Activated T-cell treated with anti-CD3 and anti-CD28 coated beads for 4 hours (primary cell): ENCODE data around the gene ACADL.
"Not testable (repeated sequence)": the region's sequence is repeated elsewhere in the genome, so short reads cannot be mapped to it uniquely, and the experiment has no call there.

Experiments used
- DNase-seq: peaks from one replicate; pipeline ENCODE4 v3.0.0-alpha.2; 2020

Gene ACADL

DNA sequence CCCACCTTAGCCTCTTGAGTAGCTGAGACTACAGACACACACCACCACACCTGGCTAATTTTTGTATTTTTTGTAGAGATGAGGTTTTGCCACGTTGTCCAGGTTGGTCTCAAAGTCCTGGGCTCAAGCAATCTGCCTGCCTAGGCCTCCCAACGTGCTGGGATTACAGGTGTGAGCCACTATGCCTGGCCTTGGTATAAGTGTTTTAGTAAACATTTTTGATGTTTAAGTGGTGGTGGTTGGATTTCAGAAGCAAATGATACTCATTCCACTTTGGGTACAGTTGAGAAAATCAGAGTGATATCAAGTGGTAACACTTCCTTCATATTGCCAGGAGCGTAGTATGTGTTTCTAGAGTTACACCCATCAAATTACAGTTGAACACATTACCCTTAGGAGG lies 25.4 kb downstream of the ACADL start:
- no peak for DNase-seq

DNA sequence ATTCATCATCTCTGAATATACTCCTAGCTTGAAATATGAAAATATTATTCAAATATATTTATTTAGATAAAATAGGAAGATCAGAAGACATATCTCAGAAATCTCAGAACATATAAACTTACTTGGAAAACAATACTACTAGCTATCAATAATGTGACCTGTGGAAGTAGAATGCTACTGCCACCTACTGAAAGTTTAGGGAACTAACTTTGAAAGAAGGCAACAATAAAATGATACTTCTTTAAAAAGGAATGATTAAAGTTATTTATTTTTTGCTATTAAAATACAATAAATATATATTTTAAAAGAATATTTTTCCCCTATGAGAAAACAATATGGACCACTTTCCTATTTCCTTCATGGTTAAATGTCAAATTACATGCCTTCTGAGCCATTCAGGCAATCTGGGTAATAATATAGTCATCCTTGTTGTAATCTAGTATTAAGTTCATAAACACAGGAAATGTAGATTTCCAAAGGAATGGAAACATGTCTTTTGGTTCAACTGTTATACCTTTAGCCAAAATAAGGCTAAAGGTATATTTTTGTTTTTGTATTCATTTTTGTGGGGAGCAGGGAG lies 26.0 kb downstream of the ACADL start:
- DNase-seq: no peak

DNA sequence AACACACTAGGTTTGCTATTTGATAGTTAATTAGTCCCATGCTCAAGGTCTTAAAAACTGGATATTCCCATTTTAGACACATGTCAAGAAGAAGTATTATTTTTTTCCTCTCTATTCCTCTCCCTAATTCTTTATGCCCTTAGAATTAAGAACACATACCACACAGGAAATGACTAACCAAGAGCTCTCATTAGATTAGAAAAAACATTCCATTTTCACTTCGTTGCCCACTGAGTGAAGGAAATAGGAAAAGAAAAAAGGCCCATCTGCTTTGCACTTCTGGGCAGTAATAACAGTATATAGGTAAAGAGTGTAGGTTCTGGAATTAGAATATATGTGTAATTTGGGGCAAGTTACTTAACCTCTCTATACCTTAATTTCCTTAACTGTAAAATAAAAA lies 26.9 kb downstream of the ACADL start:
- no peak for DNase-seq

DNA sequence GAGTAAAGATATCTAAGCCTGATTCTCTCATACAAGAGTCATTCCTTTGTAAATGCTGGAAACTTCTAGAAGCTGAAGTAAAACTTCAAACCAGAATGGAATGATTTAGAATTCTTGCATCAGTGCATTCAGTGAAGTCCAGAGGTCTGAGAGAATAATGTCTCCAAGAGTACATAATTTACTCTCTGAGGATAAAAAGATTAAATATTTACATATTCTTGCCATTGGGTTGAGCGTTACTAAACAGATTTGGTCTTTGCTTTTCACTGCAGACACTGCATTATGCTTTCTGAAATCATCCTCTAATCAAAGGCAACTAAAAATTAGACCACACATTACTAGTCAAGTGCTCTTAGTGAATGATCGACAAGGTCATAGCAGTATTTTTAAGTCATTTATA lies 27.5 kb downstream of the ACADL start:
- DNase-seq: no peak

DNA sequence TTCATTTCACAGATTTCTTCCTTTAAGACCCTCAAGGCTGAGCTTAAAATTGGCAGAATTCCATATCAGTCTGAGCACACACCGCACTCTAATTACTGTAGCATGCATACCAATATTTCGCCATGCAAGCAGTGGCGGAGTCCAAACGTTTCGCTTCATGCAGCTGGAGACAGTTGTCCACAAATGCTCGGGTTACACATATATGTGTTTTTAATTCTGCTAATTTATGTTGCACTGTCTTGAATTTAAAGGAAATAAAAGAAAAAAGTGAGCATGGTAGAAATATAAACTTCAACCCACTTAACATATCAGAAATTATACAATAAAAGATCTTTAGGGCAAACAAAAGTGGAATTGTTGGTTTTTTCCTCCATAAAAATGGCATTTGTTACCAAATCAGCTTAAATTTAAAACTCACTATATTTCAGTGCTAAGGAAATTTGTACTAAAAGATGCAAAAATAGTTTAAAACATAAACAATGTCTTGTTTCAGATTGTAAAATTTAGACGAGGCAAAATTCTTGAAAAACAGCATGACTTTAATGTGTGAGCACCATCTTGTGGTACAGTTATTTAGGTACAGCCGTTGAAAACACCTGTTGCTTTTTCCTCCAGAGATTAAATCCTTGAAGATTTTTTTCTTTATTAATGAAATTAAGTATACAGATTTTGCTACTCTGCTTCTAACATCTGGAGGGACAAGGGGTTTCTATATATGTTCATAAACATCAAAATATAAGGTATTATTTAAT lies 30.0 kb downstream of the ACADL start:
- no peak for DNase-seq

DNA sequence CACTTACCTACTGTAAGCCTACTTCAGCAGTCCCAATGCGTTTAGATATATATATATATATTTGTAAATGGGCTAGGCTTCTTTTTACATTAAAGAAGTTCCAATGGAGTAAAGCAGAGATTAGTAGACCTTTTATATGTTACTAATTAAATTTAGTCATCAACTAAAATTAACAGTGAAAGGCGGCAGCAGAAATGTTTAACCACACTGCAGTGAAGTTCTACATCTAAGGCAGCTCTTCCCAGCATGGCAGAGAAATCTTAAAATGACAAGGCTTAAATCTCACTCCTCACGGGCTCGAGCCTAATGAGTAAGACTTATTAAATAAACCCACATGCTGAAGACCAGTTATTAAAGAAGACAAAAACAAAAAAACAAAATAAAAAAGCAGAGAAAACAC lies 34.9 kb downstream of the ACADL start:
- DNase-seq: no peak

DNA sequence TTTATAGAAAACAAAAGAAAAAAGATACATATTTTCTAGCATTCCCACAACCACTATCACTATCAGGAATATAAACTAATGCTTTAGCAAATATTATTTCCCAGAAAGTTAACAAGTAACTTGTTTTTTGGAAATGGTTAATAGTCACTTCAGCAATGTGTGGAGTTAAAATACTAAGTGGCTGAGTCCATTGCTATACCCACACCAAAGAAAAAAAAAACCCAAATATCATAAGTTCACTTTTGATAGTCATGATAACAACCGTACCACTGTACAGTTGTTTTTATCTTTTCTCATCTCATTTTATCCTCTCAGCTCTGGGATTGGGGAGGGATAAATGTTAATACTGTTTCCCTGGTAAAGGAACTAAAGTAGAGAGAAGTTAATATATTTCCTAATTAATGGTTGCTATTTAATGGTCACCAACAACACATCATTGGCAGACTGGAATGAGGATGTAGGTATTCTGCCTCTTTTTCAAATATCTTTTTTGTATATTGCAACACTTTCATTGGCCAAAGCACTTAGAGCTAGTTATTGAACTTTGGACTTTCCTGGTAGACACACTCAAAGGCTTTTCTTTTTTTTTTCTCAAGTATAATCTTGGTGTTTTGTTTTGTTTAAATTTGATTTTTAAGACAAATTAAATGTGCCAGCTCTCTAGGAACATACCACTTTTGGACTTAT lies 35.7 kb downstream of the ACADL start:
- DNase-seq: no peak

DNA sequence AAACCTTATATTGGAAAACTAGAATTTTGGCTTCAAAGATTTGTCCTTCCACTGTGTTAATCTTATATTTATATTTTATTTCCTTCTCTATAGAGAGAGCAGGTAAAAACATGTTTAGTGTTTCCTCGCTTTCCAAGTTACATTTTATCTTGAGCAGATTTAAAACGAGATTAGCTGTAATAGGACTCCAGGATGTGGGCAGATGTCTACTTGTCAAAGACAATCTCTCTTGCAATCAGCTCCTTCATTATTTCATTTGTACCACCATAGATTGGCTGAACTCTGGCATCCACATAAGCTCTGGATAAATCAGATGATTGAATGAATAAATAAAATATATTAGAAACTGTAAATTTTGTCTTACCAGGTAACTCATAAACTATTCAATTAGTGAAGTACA lies 36.5 kb downstream of the ACADL start:
- DNase-seq: no peak

DNA sequence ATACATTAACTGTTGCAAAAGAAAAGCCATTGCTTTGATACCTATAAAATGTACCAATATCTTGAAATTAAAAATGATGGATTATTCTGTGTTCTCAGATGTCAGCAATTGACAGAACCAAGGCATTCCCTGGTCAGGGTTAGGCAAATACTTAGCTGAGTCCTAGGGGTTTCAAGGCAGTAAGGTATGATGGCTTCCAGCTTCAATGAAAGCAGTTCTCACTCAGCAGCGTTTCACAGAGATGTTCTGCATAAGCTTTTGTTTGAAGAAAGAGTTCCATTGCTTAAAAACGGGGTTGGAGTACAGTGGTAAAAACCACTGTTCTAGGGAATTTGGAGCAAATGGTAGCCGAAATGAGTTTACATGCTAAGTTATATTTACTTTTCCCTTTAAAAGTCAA lies 37.1 kb downstream of the ACADL start:
- no peak for DNase-seq

DNA sequence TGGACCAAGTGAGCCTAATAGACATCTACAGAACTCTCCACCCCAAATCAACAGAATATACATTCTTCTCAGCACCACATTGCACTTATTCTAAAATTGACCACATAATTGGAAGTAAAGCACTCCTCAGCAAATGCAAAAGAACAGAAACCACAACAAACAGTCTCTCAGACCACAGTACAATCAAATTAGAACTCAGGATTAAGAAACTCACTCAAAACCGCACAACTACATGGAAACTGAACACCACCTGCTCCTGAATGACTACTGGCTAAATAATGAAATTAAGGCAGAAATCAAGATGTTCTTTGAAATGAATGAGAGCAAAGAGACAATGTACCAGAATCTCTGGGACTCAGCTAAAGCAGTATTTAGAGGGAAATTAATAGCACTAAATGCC lies 41.3 kb downstream of the ACADL start:
- not testable (repeated sequence) for DNase-seq

DNA sequence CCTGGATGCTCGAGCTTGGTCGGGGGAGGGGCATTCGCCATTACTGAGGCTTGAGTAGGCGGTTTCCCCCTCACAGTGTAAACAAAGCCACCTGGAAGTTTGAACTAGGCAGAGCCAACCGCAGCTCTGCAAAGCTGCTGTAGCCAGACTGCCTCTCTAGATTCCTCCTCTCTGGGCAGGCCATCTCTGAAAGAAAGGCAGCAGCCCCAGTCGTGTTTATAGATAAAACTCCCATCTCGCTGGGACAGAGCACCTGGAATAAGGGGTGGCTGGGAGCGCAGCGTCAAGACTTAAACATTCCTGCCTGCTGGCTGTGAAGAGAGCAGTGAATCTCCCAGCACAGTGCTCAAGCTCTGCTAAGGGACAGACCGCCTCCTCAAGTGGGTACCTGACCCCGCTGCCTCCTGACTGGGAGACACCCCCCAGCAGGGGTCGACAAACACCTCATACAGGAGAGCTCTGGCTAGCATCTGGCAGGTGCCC lies 43.6 kb downstream of the ACADL start:
- DNase-seq: not testable (repeated sequence)

DNA sequence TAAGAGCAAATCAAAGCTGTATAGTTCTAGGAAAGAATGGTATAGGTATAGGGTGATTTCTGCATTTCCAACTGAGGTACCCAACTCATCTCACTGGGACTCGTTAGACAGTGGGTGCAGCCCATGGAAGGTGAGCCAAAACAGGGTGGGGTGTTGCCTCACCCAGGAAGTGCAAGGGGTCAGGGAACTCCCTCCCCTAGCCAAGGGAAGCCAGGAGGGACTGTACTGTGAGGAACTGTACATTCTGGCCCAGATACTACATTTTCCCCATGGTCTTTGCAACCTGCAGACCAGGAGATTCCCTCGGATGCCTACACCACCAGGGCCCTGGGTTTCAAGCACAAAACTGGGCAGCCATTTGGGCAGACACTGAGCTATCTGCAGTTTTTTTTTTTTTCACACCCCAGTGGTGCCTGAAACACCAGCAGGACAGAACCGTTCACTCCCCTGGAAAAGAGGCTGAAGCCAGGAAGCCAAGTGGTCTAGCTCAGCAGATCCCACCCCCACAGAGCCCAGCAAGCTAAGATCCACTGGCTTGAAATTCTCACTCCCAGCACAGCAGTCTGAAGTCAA lies 44.1 kb downstream of the ACADL start:
- DNase-seq: not testable (repeated sequence)

DNA sequence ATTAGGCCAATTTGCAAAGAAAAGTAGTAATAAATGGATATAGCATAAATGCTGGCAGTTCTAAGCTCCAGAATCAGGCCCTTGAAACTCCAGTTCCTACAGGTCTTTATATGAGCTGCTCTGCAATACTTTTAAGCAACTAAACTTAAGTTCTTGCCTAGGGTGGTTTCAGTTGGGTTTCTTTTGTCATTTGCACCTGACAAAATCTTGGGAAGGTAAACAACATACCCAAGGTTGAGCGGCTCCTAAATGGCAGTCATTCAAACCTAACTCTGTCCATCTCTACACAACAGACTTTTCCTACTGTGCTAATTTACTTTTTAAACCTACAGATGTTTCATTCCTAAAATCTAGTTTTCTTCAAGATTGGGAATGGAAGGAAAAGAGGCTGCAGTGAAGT lies 44.8 kb downstream of the ACADL start:
- DNase-seq: no peak

DNA sequence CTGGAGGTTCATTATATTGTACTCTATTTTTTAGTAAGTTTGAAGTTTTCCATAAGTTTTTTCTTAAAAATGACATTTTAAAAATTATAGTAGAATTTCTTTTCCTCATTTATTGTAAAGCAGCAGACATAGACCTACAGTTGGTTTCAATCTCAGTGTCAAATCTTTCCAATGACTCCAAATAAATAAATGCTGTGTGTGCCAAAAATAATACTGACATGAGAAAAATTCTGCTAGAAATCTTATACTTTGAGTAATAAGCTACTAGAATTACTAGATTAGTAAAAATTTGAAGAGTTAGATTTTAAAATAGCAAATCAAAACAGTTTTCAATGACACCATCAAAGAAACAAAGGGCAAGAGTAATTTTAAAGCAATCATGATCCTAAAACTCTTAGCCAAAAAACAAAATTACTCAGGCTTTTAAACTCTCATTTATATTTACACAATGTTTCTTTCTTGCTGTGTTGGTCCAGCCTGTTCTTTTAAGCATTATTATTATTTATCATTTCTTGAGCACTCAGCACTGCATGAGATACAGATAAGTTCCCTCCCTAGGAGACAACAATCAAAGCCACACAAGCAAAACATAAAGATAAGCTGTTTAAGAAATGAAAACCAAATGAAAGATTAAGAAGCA lies 45.8 kb downstream of the ACADL start:
- DNase-seq: no peak

DNA sequence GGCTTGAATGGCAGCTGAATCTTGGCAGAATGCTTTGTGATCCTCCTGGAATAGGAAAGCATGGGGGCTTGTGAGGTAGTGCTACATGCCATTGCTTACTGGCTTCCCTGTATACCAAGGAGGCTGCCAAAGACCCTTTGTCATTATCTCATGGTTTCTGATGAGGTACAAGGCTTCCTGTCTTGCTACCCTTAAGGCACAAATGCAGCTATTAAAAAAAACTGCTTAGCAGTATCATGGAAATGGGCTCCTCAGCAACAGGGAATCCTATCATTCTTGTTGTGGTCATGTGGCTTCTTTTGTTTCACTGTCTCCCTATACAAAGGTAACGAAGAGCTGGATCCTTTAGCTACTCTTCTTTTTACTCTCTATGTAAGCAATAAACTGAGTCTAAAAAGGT lies 47.5 kb downstream of the ACADL start:
- DNase-seq: no peak

DNA sequence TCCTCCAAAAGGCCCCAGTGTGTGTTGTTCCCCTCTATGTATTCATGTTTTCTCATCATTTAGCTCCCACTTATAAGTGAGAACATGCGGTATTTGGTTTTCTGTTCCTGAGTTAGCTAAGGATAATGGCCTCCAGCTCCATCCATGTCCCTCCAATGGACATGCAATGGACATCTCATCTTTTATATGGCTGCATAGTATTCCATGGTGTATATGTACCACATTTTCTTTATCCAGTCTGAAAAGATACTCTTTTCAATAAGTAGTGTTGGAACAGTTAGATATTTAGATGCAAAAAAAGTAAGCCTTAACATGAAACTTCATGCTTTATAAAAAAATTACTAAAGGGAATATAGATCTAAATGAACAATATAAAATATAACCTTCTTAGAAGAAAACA lies 48.1 kb downstream of the ACADL start:
- DNase-seq: not testable (repeated sequence)

DNA sequence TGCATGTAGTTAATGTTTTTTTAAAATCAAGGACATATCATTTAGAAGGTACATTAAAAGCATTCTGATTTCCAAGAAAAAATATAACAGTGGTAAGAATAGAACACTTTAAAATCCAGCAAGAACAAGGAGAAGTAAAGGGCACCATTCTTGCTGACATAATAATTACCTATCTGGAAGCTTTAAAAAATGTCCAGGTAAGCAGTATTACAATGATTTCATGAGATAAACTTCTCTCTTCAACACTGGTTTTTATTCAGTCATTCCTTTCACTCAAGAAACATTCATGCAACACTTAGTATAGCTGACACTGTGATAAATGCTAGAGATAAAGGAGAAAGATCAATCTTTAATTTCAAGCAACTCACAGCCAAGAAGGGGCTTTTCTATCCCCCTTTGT lies 51.2 kb downstream of the ACADL start:
- no peak for DNase-seq

DNA sequence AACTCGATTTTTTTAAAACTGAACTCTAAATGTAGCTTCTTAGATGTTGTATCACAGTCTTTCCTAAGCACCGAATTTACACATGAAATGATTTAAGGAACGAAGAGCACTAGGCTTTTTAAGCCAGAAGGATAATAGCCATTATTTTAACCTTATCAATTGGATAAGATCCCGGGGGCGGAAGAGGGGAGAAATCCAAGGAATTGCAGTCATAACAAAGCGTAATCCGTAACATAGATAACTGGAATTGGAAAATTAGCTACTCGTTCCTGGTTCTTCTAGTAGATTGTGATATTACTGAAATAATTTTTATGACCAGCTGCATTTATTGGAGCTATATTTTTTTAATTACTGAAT lies 53.0 kb downstream of the ACADL start:
- DNase-seq: no peak

DNA sequence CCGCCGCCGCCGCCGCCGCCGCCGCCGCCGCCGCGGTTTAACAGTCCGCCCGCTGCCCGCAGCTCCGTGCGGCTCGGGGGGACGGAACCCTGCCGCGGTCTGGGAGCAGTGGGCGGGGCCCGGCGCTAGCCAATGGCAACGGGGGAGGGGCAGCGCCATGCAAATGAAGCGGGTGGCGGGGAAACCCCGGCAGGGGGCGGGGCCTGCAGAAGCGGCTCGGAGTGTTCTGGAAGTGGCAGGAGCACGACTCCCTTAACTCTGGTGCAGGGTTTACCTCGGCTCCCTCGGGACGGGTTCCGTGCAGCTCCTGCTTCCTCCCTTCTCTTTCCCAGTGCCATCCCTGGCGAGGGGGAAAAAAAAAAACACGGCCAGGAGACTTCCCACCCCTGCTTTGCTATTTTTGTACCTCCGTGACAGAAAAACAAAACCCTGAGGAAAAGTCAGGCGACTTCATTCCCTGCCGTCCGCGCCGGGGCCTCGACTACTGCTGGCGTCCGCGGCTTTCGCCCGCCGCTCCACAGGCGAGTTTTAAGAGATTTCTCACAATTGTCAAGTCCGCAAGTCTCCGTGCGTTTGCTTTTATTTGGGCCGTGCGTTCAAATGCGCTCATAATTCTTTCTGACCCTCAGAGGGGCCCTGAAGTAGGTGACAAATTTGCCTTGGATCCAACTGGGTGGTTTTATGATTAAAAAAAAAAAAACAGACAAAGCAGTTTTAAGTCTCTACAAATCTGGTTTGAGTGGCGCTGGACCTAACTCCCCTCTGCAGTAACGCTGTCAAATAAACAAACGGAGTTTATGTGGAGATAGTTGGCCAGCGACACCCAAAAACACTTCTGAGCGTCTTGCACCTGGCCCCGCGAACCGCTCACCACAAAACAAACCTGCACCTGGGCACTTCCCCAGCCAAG lies 53.7 kb downstream of the ACADL start, which contains the start of gene KANSL1L:
Gene KANSL1L (minus strand): TSS at position 101 of the 910 bp plus-strand sequence. CDS start 16,827 bp downstream, outside the sequence.
- DNase-seq: peak; percentile 97

DNA sequence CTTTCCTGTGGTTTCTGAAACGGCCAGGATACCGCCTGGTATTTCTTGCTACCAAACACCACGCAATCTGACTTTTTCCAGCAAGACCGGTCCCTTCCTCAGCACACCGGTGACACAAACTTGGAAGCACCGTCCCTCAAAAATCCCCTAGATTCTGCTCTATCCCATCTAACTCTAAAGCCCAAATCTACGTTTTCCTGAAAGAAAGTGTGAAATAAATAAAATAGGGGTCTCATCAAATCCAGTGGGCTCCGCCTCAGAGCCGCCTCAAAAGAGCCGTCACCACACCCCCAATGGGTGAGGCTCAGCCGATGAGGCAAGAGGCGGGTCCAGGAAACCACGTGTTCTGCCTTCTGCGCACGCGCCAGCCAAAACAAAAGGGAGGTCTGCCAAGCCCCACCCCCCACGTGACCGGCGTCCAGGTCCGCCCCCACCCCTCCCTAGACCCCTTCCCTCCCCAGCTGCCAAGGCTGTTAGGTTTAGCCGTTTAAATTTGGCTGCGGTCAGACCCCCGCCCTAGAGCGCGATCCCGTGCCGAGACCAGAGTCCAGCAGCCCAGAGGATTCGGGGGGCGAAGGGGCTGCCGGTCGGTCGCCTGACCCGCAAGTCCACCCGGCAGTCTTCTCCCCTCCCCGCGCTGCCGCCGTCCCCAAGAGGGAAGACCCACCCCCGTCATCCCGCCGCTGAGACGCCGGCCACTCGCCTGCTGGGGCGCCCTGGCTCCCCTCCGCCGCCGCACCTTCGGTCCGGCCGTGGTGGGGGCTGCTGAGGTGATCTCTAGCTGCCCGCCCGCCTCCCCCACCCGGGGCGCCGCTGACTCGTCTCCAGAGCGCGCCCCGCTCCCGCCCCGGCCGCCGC lies 54.6 kb downstream of the ACADL start:
- peak; percentile 95 for DNase-seq

DNA sequence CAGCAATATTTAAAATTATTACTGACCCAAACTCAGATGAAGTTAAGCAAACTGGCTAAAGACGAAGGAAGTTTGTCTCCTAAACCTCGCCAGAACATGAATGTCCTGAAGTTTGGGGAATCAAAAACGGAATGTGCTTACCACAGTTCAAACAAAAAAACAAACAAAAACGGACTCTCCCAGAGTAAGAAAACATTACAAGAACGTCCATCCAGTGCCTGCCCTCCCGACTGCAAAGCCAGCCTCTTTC lies 55.1 kb downstream of the ACADL start:
- no peak for DNase-seq
